Neural crest cell (in vitro differentiated cells): ENCODE results near the gene STARD7. TPM values are rescaled to one million over a fixed set of nuclear protein-coding genes. Genes with fewer than 3 reads are reported as not detected.

Experiments
- DNase-seq: peaks from one replicate; pipeline ENCODE4 v3.0.0; 2021; ENCODE audit warnings: low read depth, mixed read lengths, low spot score
- H3K27ac Mint-ChIP-seq: one replicate; pipeline ENCODE4 v1.8.0; 2021; ENCODE audit warnings: mild to moderate bottlenecking, mixed read lengths; ENCODE audit not compliant: unreplicated experiment
- H3K27me3 Mint-ChIP-seq: 2 replicates; pipeline ENCODE4 v1.8.0; 2021; ENCODE audit warnings: low read depth, mild to moderate bottlenecking, mixed read lengths
- H3K36me3 Mint-ChIP-seq: 2 replicates; pipeline ENCODE4 v1.8.0; 2021; ENCODE audit warnings: low read depth, mild to moderate bottlenecking, mixed read lengths
- H3K4me1 Mint-ChIP-seq: 2 replicates; pipeline ENCODE4 v1.8.0; 2021; ENCODE audit warnings: mixed read lengths
- H3K4me3 Mint-ChIP-seq: one replicate; pipeline ENCODE4 v1.8.0; 2021; ENCODE audit warnings: mild to moderate bottlenecking, mixed read lengths
- H3K9me3 Mint-ChIP-seq: 2 replicates; pipeline ENCODE4 v1.8.0; 2021; ENCODE audit warnings: mixed read lengths
- CTCF ChIP-seq: fragments of 200-600 bp; sonication (generic); conservative IDR thresholded peaks from 2 replicates; pipeline ENCODE4 v1.5.0; 2021; ENCODE audit warnings: antibody characterized with exemption, mild to moderate bottlenecking
- total RNA-seq: library from RNA; stranded (reverse); gene quantifications from 2 replicates; pipeline ENCODE4 v1.2.1, GENCODE V29; 2021

STARD7 gene
- total RNA-seq, 1 donor from 2014 or later = 178 TPM

GRCh38 chr2:96151595-96152303 lies 56.9 kb downstream of the STARD7 start:
- peak overlapping the region; percentile 27 for H3K27ac Mint-ChIP-seq

GRCh38 chr2:96150791-96151594 lies 57.6 kb downstream of the STARD7 start:
- Mint-ChIP-seq H3K4me3 (no peak overlapping the region), H3K36me3 (no peaks in the 10 kb centered on the region), H3K27me3 (peaks cover 22% of the 10 kb centered on the region), H3K4me1 (peaks cover 28% of the 10 kb centered on the region), H3K9me3 (no peaks in the 10 kb centered on the region), H3K27ac (no peak overlapping the region)
- no peak for TF ChIP-seq CTCF
- no peak for DNase-seq

More at GRCh38 chr2:96151595-96152303, 56.9 kb downstream of the STARD7 start:
- no peak for DNase-seq
- Mint-ChIP-seq H3K4me1 (peaks cover 28% of the 10 kb centered on the region), H3K4me3 (no peak overlapping the region), H3K36me3 (no peaks in the 10 kb centered on the region), H3K9me3 (no peaks in the 10 kb centered on the region), H3K27me3 (peaks cover 17% of the 10 kb centered on the region)
- TF ChIP-seq CTCF = no peak

- TF ChIP-seq CTCF = no peak
- Mint-ChIP-seq H3K4me1 (peaks cover 28% of the 10 kb centered on the region), H3K27ac (no peak overlapping the region), H3K9me3 (no peaks in the 10 kb centered on the region), H3K36me3 (no peaks in the 10 kb centered on the region), H3K27me3 (peaks cover 27% of the 10 kb centered on the region), H3K4me3 (no peak overlapping the region)
- no peak for DNase-seq
Observed at GRCh38 chr2:96150007-96150640, 58.5 kb downstream of the STARD7 start.

GRCh38 chr2:96148410-96149217 lies 60.0 kb downstream of the STARD7 start:
- no peak overlapping the region for H3K27ac Mint-ChIP-seq
- peaks cover 38% of the 10 kb centered on the region for H3K27me3 Mint-ChIP-seq
- H3K4me1 Mint-ChIP-seq = peaks cover 31% of the 10 kb centered on the region
- no peak overlapping the region for H3K4me3 Mint-ChIP-seq
- no peaks in the 10 kb centered on the region for H3K36me3 Mint-ChIP-seq
- DNase-seq = no peak
- H3K9me3 Mint-ChIP-seq = no peaks in the 10 kb centered on the region
- no peak for TF ChIP-seq CTCF
